Measurements from ENCODE around the gene NEK11.
"Not testable (repeated sequence)": the region's sequence is repeated elsewhere in the genome, so short reads cannot be mapped to it uniquely, and the experiment has no call there.

Gene NEK11

GRCh38 chr3:131042271-131042985 is 15.8 kb downstream of the NEK11 start:
- DNase-seq, result not testable (repeated sequence)

- no peak for DNase-seq
Measured at GRCh38 chr3:131047582-131047981, 20.9 kb downstream of the NEK11 start.

- DNase-seq, result no peak
Measured at GRCh38 chr3:131048030-131048429, 21.4 kb downstream of the NEK11 start.

DNA sequence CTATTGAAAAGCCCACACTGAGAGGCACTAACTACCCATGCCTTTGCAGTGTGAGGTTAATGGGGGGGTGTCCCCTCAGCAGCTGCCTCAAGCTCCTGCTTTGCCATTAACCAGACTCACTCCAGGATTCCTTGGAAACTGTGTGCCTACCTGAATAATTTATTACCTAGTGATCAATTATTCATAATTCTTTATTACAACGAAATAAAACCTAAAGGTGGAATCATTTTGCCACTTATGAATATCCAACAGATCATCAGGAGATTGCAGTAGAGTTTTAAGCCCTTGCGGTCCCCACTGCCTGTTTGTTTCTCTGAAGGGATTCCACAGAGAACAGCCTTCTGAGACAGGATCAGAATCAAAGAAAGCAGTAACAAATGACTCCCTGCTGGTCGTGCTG is 23.3 kb downstream of the NEK11 start:
- DNase-seq, result no peak

DNA sequence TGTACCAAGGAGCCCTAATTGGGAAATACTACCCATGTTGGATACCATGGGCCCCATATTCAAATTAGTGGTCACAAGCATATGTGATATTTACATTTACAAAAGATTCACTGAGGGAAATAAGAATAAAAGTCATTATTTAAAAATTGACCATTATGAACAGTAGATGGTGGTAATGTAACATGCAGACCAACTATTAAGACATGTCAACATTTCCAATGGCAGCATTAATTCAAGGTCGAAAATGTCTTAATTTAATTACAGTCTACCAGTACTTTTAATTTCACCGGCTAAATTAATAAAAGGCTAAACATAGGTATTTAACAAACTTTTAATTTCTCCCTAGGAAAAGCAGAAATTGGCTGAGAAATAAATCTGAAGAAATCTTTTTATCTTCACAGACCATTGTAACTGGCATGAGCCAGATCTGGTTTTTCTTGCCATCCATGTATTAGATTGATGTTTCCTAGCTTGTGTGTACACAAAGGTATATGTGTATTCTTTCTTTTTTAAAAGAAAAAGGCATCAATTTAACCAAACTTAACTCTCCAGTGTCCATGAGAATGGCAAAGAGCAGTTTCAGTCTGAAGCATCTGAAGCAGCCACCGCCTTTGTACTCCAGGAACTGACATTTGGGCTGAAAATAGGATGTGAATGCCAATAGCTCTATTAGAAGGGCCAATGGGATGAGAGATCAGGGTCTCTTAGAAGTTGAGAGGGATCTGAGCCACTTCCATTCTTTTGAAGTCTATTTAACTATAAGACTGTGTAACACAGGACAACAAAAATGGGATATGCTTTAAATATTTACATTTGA is 26.6 kb downstream of the NEK11 start:
- DNase-seq, result peak; percentile 6

DNA sequence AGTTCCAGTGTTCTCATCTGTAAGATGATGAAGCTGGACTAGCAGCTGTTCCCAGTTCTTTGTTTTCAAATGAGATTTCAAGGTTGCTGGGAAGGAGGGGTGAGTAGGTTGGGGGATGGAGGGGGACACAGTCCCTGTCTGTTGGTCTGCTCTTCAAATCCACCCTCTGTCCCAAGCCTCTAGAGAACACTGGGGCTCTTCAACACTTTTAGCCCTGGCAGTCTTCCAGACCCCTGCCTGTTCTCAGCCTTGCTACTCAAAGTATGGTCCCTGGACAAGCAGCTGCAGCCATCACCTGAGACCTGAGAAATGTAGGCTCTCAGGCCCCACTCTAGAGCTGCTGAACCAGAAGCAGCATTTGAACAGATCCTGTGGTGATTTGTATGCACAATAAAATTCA is 41.3 kb downstream of the NEK11 start:
- no peak for DNase-seq

DNA sequence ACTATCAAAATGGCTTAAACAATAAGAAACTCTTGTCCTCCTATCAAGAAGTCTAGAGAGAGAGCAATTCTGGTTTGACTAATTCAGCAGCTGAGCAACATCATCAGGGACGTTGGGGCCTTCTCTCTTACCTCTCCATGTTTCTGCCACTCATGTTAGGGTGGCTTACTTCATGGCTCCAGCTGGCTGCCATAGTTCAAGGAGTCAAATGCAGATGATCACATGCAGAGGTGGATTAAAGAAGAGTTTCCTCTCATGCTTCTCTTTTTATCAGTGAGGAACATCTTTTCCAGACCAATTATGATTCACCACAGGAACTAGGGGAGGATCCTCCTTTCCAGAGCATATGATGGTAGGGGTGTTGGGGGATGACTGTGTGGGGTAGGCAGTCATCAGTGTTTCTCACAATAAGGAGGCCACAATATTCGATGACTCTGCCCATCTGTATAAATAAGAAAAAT is 45.5 kb downstream of the NEK11 start:
- DNase-seq, result peak; percentile 37

- DNase-seq, result peak; percentile 2
Measured at GRCh38 chr3:131072845-131073244, 46.2 kb downstream of the NEK11 start.

DNA sequence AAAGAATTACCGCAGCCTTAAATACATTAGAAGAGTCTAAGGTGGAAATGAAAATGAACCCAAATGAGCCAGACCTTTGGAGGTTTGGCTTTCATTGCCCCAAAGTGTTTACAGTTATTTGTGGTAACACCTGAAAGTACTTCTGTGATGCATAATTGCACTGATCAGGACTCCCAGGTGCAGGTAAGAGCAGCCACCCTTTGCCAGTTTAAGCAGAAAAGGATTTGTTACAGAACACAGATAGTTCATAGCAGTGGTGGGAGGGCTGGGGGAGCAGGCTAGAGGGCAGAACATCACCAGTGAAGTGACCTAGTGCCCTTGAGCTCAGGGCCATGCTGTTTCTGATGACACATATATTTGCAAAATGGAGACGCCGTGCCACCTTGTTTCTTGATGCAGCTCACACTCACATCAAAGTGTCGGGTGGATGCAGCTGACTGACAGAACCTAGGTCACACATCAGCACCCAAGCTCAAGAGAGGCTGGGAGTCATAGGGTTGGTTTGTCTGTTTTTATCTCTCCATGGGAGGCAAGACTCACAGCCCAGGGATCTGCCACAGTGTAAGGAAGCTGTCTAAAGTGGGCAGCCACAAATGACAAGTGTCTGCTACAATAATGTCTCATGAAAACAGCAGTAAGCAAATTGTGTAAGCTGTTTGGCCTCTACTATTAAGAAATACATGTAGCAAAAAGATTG is 49.1 kb downstream of the NEK11 start:
- DNase-seq, result no peak

GRCh38 chr3:131077904-131078303 is 51.2 kb downstream of the NEK11 start:
- DNase-seq, result no peak

GRCh38 chr3:131079086-131079485 is 52.4 kb downstream of the NEK11 start:
- DNase-seq, result no peak

DNA sequence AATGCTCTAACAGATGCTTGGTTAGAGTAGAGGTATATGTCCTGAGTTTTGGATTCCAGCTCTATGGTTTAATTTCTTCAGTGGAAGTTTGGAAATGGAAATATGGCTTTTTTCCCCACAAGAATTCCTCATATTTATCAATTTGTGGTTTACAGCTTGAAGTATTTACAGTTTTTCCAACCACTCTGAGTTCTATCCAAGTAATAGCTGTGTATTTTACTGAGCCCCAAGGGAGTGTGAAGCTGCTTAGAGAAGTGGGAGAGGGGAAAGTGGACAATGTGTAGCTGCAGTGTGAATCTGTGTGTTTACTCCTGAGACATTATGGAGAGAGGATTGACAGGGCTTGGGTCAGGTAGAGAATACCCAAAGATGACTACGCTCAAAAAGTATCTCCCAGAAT is 54.5 kb downstream of the NEK11 start:
- peak; percentile 30 for DNase-seq

DNA sequence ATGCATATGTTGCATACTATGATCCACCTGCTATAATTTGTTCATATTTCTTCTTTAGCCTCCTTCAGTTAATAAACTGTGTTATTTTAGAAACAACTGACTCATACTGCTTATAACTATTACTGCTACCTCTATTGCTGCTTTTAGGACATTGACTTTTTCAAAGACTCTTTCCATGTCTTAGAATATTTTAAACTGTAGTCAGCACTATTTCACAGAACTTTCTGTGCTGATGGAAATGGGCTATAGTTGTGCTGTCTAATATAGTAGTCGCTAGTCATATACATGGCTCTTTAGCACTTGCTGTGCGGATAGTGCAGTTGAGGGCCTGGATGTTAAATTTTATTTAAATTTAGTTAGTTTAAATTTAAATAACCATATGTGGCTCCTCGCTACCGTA is 55.6 kb downstream of the NEK11 start:
- no peak for DNase-seq

- DNase-seq, result peak; percentile 5
Measured at GRCh38 chr3:131082871-131083863, 56.5 kb downstream of the NEK11 start.

GRCh38 chr3:131091768-131092167 is 65.1 kb downstream of the NEK11 start:
- peak; percentile 31 for DNase-seq

DNA sequence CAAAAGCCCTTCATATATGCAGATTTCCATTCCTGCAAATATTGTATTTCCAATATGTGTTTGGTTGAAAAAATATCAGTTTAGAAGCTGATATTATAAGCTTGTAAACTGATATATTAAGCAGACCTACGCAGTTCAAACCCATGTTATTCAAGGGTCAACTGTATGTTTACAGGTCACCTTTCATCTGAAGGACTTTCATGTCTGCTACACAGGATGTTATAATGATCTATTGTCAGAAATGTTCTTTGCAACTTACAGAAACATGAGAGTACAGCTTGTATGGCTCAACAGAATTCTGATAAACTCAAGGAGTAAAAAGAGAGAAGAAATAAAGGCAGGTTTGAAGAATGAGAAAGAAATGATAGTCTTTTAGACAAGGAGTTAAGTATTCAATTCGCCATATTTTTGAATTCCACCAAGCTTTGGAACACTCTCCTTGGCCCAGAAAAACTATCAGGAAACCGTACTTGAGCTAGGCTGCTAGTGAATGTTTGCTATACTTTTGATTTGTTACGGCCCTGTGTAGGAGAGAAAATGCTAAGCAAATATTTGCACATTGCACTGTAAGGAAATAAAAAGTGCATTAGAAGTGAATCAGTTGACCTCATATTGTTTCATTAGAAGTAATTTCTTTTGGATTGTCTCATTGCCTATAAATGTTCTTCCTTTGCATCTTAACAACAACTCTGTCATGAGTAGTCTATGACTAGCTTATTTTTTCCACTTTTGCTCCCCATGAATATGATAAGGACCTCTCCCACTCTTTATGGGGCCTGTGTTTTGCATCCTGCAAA is 81.2 kb downstream of the NEK11 start:
- peak; percentile 31 for DNase-seq

- DNase-seq, result no peak
Measured at GRCh38 chr3:131109156-131109555, 82.5 kb downstream of the NEK11 start.

DNA sequence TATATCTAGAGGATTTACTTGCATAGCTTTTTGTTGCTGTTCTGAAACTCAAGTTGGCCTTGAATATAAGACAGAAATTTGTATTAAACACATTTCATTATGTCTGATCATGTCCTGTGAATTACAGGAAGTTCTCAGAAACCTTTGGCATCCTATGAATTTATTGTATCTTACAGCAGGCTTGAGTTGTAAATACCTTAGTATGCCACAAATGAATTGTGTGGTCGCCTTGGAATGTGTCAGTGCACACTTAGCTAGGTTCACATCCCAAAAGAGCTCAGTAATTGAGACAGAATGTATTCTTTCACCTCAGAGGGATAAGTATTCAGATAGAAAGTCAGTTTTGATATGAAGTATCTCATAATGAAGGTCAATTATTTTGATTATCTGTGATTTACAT is 83.4 kb downstream of the NEK11 start:
- peak; percentile 86 for DNase-seq

DNA sequence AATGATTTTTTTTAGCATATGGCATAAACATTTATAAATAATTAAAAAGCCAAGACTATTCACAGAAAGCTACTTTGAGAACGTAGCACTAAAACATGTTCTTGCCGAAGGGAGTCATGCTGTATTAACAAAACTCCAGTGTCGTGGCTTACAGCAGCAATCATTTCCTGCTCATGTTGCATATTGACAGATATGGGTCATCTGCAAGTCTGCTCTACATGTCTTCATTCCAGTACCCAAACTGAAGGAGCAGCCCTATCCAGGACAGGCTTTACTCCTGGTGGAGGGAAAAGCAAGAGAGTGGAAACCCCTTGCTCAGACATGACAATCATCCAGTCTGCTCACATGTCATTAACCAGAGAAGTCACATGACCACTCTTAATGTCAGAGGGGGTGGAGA is 87.6 kb downstream of the NEK11 start:
- DNase-seq, result no peak

DNA sequence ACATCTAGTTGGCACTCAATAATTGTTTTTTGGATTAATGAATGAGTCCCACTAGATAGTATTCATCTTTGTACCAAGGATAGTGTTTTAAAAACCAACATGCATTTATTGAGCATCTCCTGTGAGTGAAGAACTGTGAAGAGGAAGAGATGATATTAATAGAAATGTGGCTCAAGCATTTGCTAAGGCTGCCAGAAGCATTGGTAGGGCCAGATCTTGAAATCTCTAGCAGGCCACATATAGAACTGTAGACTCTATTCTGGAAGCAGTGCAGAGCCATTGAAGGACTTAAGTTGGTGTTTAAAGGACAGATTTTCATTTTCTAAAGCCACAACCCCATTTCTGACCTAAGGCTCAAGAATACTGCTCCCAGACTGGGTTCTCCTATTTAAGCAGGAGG is 99.0 kb downstream of the NEK11 start:
- no peak for DNase-seq

DNA sequence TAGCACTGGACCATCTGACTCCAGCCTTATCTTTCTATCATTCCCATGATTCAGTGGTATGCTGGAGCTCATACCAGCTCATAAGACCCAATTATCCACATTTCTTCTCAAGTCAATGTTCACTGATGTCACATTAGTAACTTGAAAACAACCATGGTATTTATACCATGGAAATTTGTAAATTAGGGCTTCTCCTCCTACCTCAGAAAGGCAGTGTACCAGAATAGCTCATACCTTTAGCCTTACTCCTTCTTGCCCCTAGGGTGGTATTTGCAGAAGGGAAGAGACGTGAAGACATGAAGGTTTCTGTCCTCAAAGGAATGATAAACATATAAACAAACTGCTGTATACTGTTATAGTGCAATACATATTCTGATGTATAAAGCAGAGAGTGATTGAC is 114.2 kb downstream of the NEK11 start:
- no peak for DNase-seq
